ENCODE measurements around the gene MTM1. TPM values are rescaled to one million over a fixed set of nuclear protein-coding genes. Genes with fewer than 3 reads are reported as not detected.

The MTM1 gene
- total RNA-seq, 4 donors from 2014 or later, result 15.4 to 18.4 (median 16.7) TPM

GRCh38 chrX:150696866-150697265 lies 128.4 kb downstream of the MTM1 start:
- WGBS, result 52% methylated on average over 4 of the region's 4 CpGs
- Histone ChIP-seq H3K4me1 (peaks cover 25% of the 10 kb centered on the region), H3K27ac (no peak overlapping the region), H3K4me3 (no peak overlapping the region), H3K36me3 (no peaks in the 10 kb centered on the region), H3K27me3 (no peaks in the 10 kb centered on the region), H3K9me3 (no peaks in the 10 kb centered on the region)
- no peak for DNase-seq (ENCODE audit: low spot score in 2 of 2)
- no peak for TF ChIP-seq POLR2A (IDR thresholded peaks at IDR 0.05)
- no peak for TF ChIP-seq CTCF (IDR thresholded peaks at IDR 0.05)
- no peak for TF ChIP-seq POLR2AphosphoS5 (IDR thresholded peaks at IDR 0.05)

DNA sequence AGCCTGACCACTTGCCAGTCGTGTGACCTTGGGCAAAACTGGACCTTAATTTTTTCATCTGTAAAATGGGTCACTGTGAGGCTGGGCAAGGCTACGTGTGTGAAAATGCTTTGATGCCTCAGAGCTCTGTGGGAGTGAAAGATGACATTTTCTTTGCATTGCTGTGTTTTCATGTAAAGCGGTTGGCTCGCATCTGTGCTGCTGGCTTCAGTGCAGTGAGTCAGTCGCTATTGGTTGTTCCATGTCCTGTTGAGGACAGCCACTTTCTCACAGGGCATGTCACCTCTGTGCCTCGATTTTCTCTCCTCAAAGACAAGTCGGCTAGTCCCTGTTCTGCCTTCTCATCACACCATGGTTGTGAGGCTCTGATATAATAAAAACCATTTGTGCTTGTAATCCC lies 129.2 kb downstream of the MTM1 start:
- Histone ChIP-seq H3K4me3 (no peak overlapping the region), H3K4me1 (peaks cover 23% of the 10 kb centered on the region), H3K9me3 (no peaks in the 10 kb centered on the region), H3K36me3 (no peaks in the 10 kb centered on the region), H3K27me3 (no peaks in the 10 kb centered on the region), H3K27ac (no peak overlapping the region)
- no peak for TF ChIP-seq EP300 (IDR thresholded peaks at IDR 0.05)
- TF ChIP-seq POLR2AphosphoS5 (IDR thresholded peaks at IDR 0.05), result no peak
- no peak for TF ChIP-seq CTCF (IDR thresholded peaks at IDR 0.05)
- TF ChIP-seq POLR2A (IDR thresholded peaks at IDR 0.05), result no peak
- WGBS, result 82% methylated on average over 7 of the region's 7 CpGs
- no peak for DNase-seq (ENCODE audit: low spot score in 2 of 2)

GRCh38 chrX:150698981-150699380 lies 130.6 kb downstream of the MTM1 start:
- no peaks in the 10 kb centered on the region for H3K27me3 ChIP-seq
- 45% methylated on average over 2 of the region's 2 CpGs for WGBS
- no peaks in the 10 kb centered on the region for H3K36me3 ChIP-seq
- H3K9me3 ChIP-seq, result no peaks in the 10 kb centered on the region
- DNase-seq (ENCODE audit: low spot score in 2 of 2), result no peak
- H3K27ac ChIP-seq, result no peak overlapping the region
- H3K4me3 ChIP-seq, result no peak overlapping the region
- H3K4me1 ChIP-seq, result peaks cover 21% of the 10 kb centered on the region
- no peak for TF ChIP-seq CTCF (IDR thresholded peaks at IDR 0.05)

- TF ChIP-seq POLR2A (IDR thresholded peaks at IDR 0.05) (no peak), CTCF (IDR thresholded peaks at IDR 0.05) (no peak), EP300 (IDR thresholded peaks at IDR 0.05) (no peak), POLR2AphosphoS5 (IDR thresholded peaks at IDR 0.05) (no peak)
- Histone ChIP-seq H3K36me3 (no peaks in the 10 kb centered on the region), H3K4me1 (peaks cover 15% of the 10 kb centered on the region), H3K27ac (no peak overlapping the region), H3K4me3 (no peak overlapping the region), H3K27me3 (no peaks in the 10 kb centered on the region), H3K9me3 (no peaks in the 10 kb centered on the region)
- no peak for DNase-seq (ENCODE audit: low spot score in 2 of 2)
Observed at GRCh38 chrX:150700107-150700506, 131.7 kb downstream of the MTM1 start.

- DNase-seq (ENCODE audit: low spot score in 2 of 2), result no peak
- Histone ChIP-seq H3K9me3 (no peaks in the 10 kb centered on the region), H3K27ac (no peak overlapping the region), H3K4me3 (no peak overlapping the region), H3K27me3 (no peaks in the 10 kb centered on the region), H3K4me1 (peaks cover 7% of the 10 kb centered on the region), H3K36me3 (no peaks in the 10 kb centered on the region)
- 78% methylated on average over 1 of the region's 1 CpG for WGBS
- TF ChIP-seq POLR2A (IDR thresholded peaks at IDR 0.05) (no peak), POLR2AphosphoS5 (IDR thresholded peaks at IDR 0.05) (no peak), CTCF (IDR thresholded peaks at IDR 0.05) (no peak), EP300 (IDR thresholded peaks at IDR 0.05) (no peak)
Observed at GRCh38 chrX:150701377-150701776, 133.0 kb downstream of the MTM1 start.
